ENCODE results near the gene IRF5.

Gene IRF5

GRCh38 chr7:128902761-128903585 lies 34.8 kb upstream of the IRF5 start:
- no peak overlapping the region for H3K4me3 ChIP-seq (ENCODE audit: low read depth, low read length)
- TF ChIP-seq CTCF (IDR thresholded peaks at IDR 0.05; ENCODE audit: borderline replicate concordance, insufficient read depth, low read depth, low read length): no peak

- H3K4me3 ChIP-seq (ENCODE audit: low read depth, low read length): no peak overlapping the region
- TF ChIP-seq CTCF (IDR thresholded peaks at IDR 0.05; ENCODE audit: borderline replicate concordance, insufficient read depth, low read depth, low read length): no peak
Observed at GRCh38 chr7:128903621-128904361, 33.9 kb upstream of the IRF5 start.

GRCh38 chr7:128904381-128905197 lies 33.1 kb upstream of the IRF5 start:
- peak; percentile 53; the same call in 1 of the 2 replicates for TF ChIP-seq CTCF (IDR thresholded peaks at IDR 0.05; ENCODE audit: borderline replicate concordance, insufficient read depth, low read depth, low read length)

GRCh38 chr7:128906001-128906765 lies 31.5 kb upstream of the IRF5 start:
- H3K4me3 ChIP-seq (ENCODE audit: low read depth, low read length): no peak overlapping the region
- no peak for TF ChIP-seq CTCF (IDR thresholded peaks at IDR 0.05; ENCODE audit: borderline replicate concordance, insufficient read depth, low read depth, low read length)

More at GRCh38 chr7:128904381-128905197, 33.1 kb upstream of the IRF5 start:
- H3K4me3 ChIP-seq (ENCODE audit: low read depth, low read length): no peak overlapping the region

- no peak for TF ChIP-seq CTCF (IDR thresholded peaks at IDR 0.05; ENCODE audit: borderline replicate concordance, insufficient read depth, low read depth, low read length)
- no peak overlapping the region for H3K4me3 ChIP-seq (ENCODE audit: low read depth, low read length)
Observed at GRCh38 chr7:128906766-128907559, 30.8 kb upstream of the IRF5 start.
